Neural crest cell (in vitro differentiated cells): ENCODE measurements around the gene TRPM2. TPM values are rescaled to one million over a fixed set of nuclear protein-coding genes. Genes with fewer than 3 reads are reported as not detected.

Experiments
- DNase-seq: peaks from one replicate; pipeline ENCODE4 v3.0.0; 2021; ENCODE audit warnings: low read depth, mixed read lengths, low spot score
- H3K27ac Mint-ChIP-seq: one replicate; pipeline ENCODE4 v1.8.0; 2021; ENCODE audit warnings: mild to moderate bottlenecking, mixed read lengths; ENCODE audit not compliant: unreplicated experiment
- H3K27me3 Mint-ChIP-seq: 2 replicates; pipeline ENCODE4 v1.8.0; 2021; ENCODE audit warnings: low read depth, mild to moderate bottlenecking, mixed read lengths
- H3K36me3 Mint-ChIP-seq: 2 replicates; pipeline ENCODE4 v1.8.0; 2021; ENCODE audit warnings: low read depth, mild to moderate bottlenecking, mixed read lengths
- H3K4me1 Mint-ChIP-seq: 2 replicates; pipeline ENCODE4 v1.8.0; 2021; ENCODE audit warnings: mixed read lengths
- H3K4me3 Mint-ChIP-seq: one replicate; pipeline ENCODE4 v1.8.0; 2021; ENCODE audit warnings: mild to moderate bottlenecking, mixed read lengths
- H3K9me3 Mint-ChIP-seq: 2 replicates; pipeline ENCODE4 v1.8.0; 2021; ENCODE audit warnings: mixed read lengths
- total RNA-seq: library from RNA; stranded (reverse); gene quantifications from 2 replicates; pipeline ENCODE4 v1.2.1, GENCODE V29; 2021
- TF ChIP-seq, protein P1 (sequence below): fragments of 200-600 bp; sonication (generic); conservative IDR thresholded peaks from 2 replicates; pipeline ENCODE4 v1.5.0; 2021; ENCODE audit warnings: antibody characterized with exemption, mild to moderate bottlenecking

TRPM2 gene
- total RNA-seq, 1 donor from 2014 or later: not detected

DNA sequence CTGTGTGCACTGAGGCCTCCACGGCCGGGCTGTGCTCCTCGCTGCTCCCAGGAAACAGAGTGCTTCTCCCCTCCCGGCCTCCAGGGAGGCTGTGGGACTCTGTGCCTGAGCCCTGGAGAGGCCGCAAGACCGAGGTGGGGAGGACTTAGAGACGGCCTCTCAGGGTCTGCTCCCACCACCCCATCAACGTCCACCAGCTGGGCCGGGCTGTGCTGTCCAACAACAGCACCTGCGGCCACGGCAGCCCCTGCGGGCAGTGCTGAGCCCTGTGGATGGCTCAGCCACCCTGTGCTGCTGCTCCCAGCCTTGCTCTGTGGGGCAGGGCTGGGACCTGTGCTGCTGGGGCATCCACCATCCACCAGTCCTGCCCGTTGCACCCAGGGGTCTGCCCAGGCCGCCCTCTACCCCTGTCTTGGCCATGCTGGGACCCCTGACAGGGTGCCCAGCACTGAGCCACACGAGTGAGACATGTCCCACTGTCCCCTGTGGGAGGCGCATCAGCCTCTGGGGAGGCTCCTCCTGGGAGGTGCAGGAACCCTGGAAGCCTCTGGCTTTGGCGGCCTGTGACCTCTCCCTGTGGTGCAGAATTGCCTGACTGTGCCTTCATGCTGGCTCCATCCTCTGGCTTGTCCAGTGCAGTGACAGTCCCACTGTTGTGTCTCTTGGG, 70.7 kb downstream of the TRPM2 start:
- H3K36me3 Mint-ChIP-seq: peaks cover 6% of the 10 kb centered on the region

GRCh38 chr21:44424608-44425306, 71.3 kb downstream of the TRPM2 start:
- Mint-ChIP-seq H3K9me3 (peaks cover 4% of the 10 kb centered on the region), H3K27ac (no peak overlapping the region), H3K4me1 (no peaks in the 10 kb centered on the region), H3K27me3 (no peaks in the 10 kb centered on the region), H3K4me3 (no peak overlapping the region), H3K36me3 (peaks cover 2% of the 10 kb centered on the region)
- DNase-seq: no peak
- TF ChIP-seq, protein P1, sequence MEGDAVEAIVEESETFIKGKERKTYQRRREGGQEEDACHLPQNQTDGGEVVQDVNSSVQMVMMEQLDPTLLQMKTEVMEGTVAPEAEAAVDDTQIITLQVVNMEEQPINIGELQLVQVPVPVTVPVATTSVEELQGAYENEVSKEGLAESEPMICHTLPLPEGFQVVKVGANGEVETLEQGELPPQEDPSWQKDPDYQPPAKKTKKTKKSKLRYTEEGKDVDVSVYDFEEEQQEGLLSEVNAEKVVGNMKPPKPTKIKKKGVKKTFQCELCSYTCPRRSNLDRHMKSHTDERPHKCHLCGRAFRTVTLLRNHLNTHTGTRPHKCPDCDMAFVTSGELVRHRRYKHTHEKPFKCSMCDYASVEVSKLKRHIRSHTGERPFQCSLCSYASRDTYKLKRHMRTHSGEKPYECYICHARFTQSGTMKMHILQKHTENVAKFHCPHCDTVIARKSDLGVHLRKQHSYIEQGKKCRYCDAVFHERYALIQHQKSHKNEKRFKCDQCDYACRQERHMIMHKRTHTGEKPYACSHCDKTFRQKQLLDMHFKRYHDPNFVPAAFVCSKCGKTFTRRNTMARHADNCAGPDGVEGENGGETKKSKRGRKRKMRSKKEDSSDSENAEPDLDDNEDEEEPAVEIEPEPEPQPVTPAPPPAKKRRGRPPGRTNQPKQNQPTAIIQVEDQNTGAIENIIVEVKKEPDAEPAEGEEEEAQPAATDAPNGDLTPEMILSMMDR: no peak

More for the DNA sequence above, 70.7 kb downstream of the TRPM2 start:
- no peaks in the 10 kb centered on the region for H3K27me3 Mint-ChIP-seq
- TF ChIP-seq, protein P1: no peak
- H3K9me3 Mint-ChIP-seq: peaks cover 9% of the 10 kb centered on the region
- no peak for DNase-seq
- no peak overlapping the region for H3K27ac Mint-ChIP-seq
- no peaks in the 10 kb centered on the region for H3K4me1 Mint-ChIP-seq
- H3K4me3 Mint-ChIP-seq: no peak overlapping the region

- DNase-seq: no peak
- H3K4me1 Mint-ChIP-seq: no peaks in the 10 kb centered on the region
- no peak overlapping the region for H3K4me3 Mint-ChIP-seq
- no peaks in the 10 kb centered on the region for H3K36me3 Mint-ChIP-seq
- no peaks in the 10 kb centered on the region for H3K27me3 Mint-ChIP-seq
- H3K9me3 Mint-ChIP-seq: peaks cover 7% of the 10 kb centered on the region
- TF ChIP-seq, protein P1: no peak
- H3K27ac Mint-ChIP-seq: no peak overlapping the region
Measured at GRCh38 chr21:44425307-44425894, 72.0 kb downstream of the TRPM2 start.

- DNase-seq: no peak
- Mint-ChIP-seq H3K9me3 (peaks cover 7% of the 10 kb centered on the region), H3K27ac (no peak overlapping the region), H3K27me3 (no peaks in the 10 kb centered on the region), H3K4me3 (no peak overlapping the region), H3K36me3 (no peaks in the 10 kb centered on the region), H3K4me1 (no peaks in the 10 kb centered on the region)
- TF ChIP-seq, protein P1: no peak
Measured at GRCh38 chr21:44425895-44426662, 72.7 kb downstream of the TRPM2 start.

- H3K27me3 Mint-ChIP-seq: no peaks in the 10 kb centered on the region
- no peak overlapping the region for H3K27ac Mint-ChIP-seq
- H3K4me3 Mint-ChIP-seq: no peak overlapping the region
- no peak for DNase-seq
- TF ChIP-seq, protein P1: no peak
- no peaks in the 10 kb centered on the region for H3K4me1 Mint-ChIP-seq
- peaks cover 7% of the 10 kb centered on the region for H3K9me3 Mint-ChIP-seq
- H3K36me3 Mint-ChIP-seq: no peaks in the 10 kb centered on the region
Measured at GRCh38 chr21:44426663-44427191, 73.3 kb downstream of the TRPM2 start.
